Measurements from ENCODE around the gene ARHGAP18.

GRCh38 chr6:129620234-129620610 is 89.8 kb downstream of the ARHGAP18 start:
- TF ChIP-seq ZNF24 (tag by site-specific recombination; IDR thresholded peaks at IDR 0.05), result no peak
- TF ChIP-seq ZNF341 (tag by site-specific recombination; IDR thresholded peaks at IDR 0.05; ENCODE audit: low read depth), result no peak
- TF ChIP-seq CTCF (tag by site-specific recombination; IDR thresholded peaks at IDR 0.05), result no peak
- no peak for TF ChIP-seq ZNF654 (tag by site-specific recombination; IDR thresholded peaks at IDR 0.05; ENCODE audit: low read depth)
